Ishikawa (cell line): ENCODE data around the gene SRPK2.

Source experiments
- CEBPB ChIP-seq: IDR thresholded peaks from 2 replicates; pipeline ENCODE4 v1.6.1; 2012
- CREB1 ChIP-seq: IDR thresholded peaks from 2 replicates; pipeline ENCODE4 v1.6.1; 2012; ENCODE audit warnings: low read depth
- EGR1 ChIP-seq: IDR thresholded peaks from 2 replicates; pipeline ENCODE4 v1.6.1; 2012
- EP300 ChIP-seq: IDR thresholded peaks from 2 replicates; pipeline ENCODE4 v1.6.1; 2012; ENCODE audit warnings: borderline replicate concordance
- FOXM1 ChIP-seq: IDR thresholded peaks from 2 replicates; pipeline ENCODE4 v1.6.1; 2012; ENCODE audit warnings: low read depth, borderline replicate concordance
- MAX ChIP-seq: IDR thresholded peaks from 2 replicates; pipeline ENCODE4 v1.6.1; 2012
- NFIC ChIP-seq: IDR thresholded peaks from 2 replicates; pipeline ENCODE4 v1.6.1; 2012
- RAD21 ChIP-seq: IDR thresholded peaks from 2 replicates; pipeline ENCODE4 v1.6.1; 2012; ENCODE audit warnings: low read depth
- REST ChIP-seq: IDR thresholded peaks from 2 replicates; pipeline ENCODE4 v1.6.1; 2012; ENCODE audit warnings: low read depth, mild to moderate bottlenecking
- TAF1 ChIP-seq: IDR thresholded peaks from 2 replicates; pipeline ENCODE4 v1.6.1; 2012; ENCODE audit warnings: low read depth, mild to moderate bottlenecking
- TCF12 ChIP-seq: IDR thresholded peaks from 2 replicates; pipeline ENCODE4 v1.6.1; 2012; ENCODE audit warnings: low read depth
- TEAD4 ChIP-seq: IDR thresholded peaks from 2 replicates; pipeline ENCODE4 v1.6.1; 2012
- USF1 ChIP-seq: IDR thresholded peaks from 2 replicates; pipeline ENCODE4 v1.6.1; 2012
- YY1 ChIP-seq: IDR thresholded peaks from 2 replicates; pipeline ENCODE4 v1.6.1; 2012; ENCODE audit warnings: low read depth
- ZBTB7A ChIP-seq: IDR thresholded peaks from 2 replicates; pipeline ENCODE4 v1.6.1; 2012; ENCODE audit warnings: low read depth

SRPK2 gene

GRCh38 chr7:105130048-105130447 is 258.7 kb downstream of the SRPK2 start:
- TF ChIP-seq MAX (no peak), YY1 (no peak), FOXM1 (no peak), TAF1 (no peak), EGR1 (no peak), TEAD4 (no peak), NFIC (no peak), ZBTB7A (no peak), TCF12 (no peak), EP300 (no peak), CREB1 (no peak), USF1 (no peak), CEBPB (no peak), REST (no peak), RAD21 (no peak)

- no peak for TF ChIP-seq EP300
- no peak for TF ChIP-seq CREB1
- no peak for TF ChIP-seq MAX
- TF ChIP-seq REST, result no peak
- no peak for TF ChIP-seq NFIC
- no peak for TF ChIP-seq YY1
- no peak for TF ChIP-seq TAF1
- TF ChIP-seq FOXM1, result no peak
- TF ChIP-seq EGR1, result no peak
- no peak for TF ChIP-seq TEAD4
- no peak for TF ChIP-seq ZBTB7A
- TF ChIP-seq USF1, result no peak
- TF ChIP-seq RAD21, result no peak
- no peak for TF ChIP-seq TCF12
- TF ChIP-seq CEBPB, result no peak
Observed at GRCh38 chr7:105127179-105127578, 261.5 kb downstream of the SRPK2 start.

- TF ChIP-seq TEAD4 (no peak), EP300 (no peak), RAD21 (no peak), CEBPB (no peak), EGR1 (no peak), TCF12 (no peak), TAF1 (no peak), FOXM1 (no peak)
Observed at GRCh38 chr7:105126436-105126975, 262.2 kb downstream of the SRPK2 start.

- no peak for TF ChIP-seq CEBPB
- TF ChIP-seq USF1, result no peak
- TF ChIP-seq YY1, result no peak
- TF ChIP-seq EGR1, result no peak
- TF ChIP-seq NFIC, result no peak
- TF ChIP-seq EP300, result no peak
- no peak for TF ChIP-seq TCF12
- TF ChIP-seq FOXM1, result no peak
- no peak for TF ChIP-seq TAF1
- no peak for TF ChIP-seq RAD21
Observed at GRCh38 chr7:105125745-105126144, 263.0 kb downstream of the SRPK2 start.

GRCh38 chr7:105122619-105123018 is 266.1 kb downstream of the SRPK2 start:
- TF ChIP-seq TAF1, result no peak
